ENCODE data around the gene ZNRD2. TPM values are rescaled to one million over a fixed set of nuclear protein-coding genes. Genes with fewer than 3 reads are reported as not detected.
A peak's percentile ranks its signal among the peaks of the same experiment; 100 is the strongest.

The ZNRD2 gene
- total RNA-seq, 4 donors from 2014 or later = 16.5 to 25.7 (median 25.4) TPM

DNA sequence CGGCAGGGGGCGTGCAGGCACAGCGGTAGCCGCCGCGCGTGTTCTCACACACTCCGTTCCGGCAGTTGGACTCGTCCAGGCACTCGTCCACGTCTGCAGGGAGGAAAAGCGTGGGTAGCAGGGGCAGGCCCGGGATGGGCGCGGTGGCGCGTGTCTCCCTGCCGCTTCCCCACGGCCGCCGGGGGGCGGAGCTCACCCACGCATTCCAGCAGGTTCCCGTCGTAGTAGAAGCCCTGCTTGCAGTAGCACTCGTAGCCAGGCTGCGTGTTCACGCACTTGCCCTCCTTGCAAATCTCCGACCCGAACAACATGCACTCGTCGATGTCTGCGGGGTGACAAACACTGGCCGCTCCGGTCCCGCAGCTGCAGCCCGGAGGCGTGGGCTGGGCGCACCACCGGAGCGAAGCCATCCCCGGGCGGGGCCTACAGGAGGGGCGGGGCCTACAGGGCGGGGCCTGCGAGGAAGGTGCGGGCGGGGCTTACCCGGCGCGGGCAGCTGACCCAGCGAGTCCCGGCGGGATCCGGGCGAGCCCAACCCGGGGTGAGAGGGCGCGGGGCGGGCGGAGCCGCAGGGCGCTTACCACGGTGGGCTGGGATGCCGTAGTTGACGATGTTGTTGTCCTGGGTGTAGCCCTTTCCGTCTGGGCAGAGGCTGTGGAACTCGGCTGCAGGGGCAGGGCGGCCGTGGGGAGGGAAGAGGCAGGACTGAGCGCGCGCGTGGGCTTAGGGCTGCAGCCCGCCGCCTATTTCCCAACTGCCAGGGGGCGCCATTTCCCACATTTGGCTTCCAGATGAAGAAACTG, 29.8 kb upstream of the ZNRD2 start:
- Histone ChIP-seq H3K36me3 (peaks cover 0 to 46% (median 0%) of the 10 kb centered on the region in 3 donors), H3K27ac (peak overlapping the region; percentile 86 to 96 (median 93)), H3K4me3 (peak overlapping the region; percentile 44 to 69 (median 61)), H3K9me3 (no peaks in the 10 kb centered on the region), H3K27me3 (no peaks in the 10 kb centered on the region), H3K4me1 (peaks cover 5 to 25% (median 13%) of the 10 kb centered on the region in 4 donors)
- peak; percentile 91 to 97 (median 96) for DNase-seq
- peak in 1 of 2 donors; percentile 21 for TF ChIP-seq POLR2A (IDR thresholded peaks at IDR 0.05)
- TF ChIP-seq, protein P1, sequence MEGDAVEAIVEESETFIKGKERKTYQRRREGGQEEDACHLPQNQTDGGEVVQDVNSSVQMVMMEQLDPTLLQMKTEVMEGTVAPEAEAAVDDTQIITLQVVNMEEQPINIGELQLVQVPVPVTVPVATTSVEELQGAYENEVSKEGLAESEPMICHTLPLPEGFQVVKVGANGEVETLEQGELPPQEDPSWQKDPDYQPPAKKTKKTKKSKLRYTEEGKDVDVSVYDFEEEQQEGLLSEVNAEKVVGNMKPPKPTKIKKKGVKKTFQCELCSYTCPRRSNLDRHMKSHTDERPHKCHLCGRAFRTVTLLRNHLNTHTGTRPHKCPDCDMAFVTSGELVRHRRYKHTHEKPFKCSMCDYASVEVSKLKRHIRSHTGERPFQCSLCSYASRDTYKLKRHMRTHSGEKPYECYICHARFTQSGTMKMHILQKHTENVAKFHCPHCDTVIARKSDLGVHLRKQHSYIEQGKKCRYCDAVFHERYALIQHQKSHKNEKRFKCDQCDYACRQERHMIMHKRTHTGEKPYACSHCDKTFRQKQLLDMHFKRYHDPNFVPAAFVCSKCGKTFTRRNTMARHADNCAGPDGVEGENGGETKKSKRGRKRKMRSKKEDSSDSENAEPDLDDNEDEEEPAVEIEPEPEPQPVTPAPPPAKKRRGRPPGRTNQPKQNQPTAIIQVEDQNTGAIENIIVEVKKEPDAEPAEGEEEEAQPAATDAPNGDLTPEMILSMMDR (IDR thresholded peaks at IDR 0.05) = peak; percentile 85 to 96 (median 92)

DNA sequence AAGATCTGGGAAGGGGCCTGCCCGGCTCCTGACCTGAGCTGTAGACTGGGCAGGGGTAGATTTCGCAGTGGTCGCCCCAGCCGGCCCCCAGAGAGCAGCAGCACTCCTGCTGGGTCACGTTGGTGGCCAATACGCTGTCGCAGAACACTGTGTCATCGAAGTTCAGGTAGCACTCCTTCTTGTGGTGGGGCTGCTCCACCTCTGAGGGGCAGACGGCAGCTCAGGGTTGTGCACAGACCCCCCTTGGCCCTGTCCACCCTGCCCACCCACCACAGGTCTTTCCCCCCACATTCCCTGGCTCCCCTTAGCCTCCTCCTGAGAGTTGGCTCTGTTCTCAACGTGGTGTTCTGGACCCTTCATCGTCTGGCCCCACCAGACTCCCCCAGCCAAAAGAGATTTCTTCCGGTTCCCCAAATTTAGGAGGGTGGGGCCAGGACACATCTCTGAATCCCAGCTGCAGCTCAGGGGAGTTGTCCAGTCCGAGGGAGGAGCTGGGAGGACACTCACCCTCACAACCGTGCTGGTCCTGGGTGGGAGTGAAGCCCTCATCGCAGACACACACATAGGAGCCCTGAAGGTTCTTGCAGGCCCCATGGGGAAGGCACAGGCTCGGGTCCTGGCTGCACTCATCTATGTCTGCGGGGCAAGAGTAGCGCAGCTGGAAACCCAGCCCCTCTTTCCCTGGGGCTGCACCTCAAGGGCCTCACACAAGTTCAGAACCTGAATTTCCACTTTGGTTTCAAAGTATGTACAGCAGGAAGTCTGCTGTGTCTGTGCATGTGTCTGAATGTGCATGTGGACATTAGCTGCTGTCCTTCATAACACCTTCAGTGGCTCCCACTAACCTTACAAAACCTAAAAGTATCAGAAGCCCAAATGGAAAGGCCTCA, 28.9 kb upstream of the ZNRD2 start:
- H3K9me3 ChIP-seq = no peaks in the 10 kb centered on the region
- H3K4me3 ChIP-seq = peak overlapping the region; percentile 44 to 69 (median 61)
- no peaks in the 10 kb centered on the region for H3K27me3 ChIP-seq
- H3K4me1 ChIP-seq = peaks cover 5 to 25% (median 15%) of the 10 kb centered on the region in 4 donors
- peaks cover 0 to 38% (median 0%) of the 10 kb centered on the region in 3 donors for H3K36me3 ChIP-seq
- H3K27ac ChIP-seq = peak overlapping the region; percentile 86 to 96 (median 93)
- no peak for DNase-seq
- TF ChIP-seq, protein P1 (IDR thresholded peaks at IDR 0.05) = no peak
- TF ChIP-seq POLR2A (IDR thresholded peaks at IDR 0.05) = no peak

DNA sequence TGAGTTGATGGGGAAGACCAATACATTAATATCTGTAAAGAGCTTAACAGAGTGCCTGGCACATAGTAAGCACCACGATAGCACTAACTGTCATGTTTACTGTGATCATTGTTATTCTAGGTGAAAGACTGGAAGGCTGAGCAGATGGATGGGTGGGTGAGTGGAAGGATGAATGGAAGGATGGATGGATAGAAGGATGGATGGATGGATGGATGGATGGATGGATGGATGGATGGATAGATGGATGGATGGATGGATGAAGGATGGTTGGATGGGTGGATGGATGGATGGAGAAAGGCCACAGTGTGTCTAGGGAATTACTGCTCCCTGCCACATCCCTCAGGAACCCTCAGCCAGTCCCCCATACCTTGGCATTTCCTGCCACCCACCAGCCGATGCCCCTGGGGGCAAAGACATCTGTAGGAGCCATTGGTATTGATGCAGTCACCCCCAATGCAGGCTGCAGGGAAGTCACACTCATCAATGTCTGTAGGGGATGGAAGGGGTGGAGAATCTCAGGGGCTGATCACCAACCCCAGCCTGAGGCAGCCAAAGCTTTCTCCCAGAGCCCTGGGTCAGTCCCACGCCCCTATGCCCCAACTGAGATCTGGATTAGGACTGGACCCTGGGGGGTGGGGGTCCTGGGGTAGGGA, 27.4 kb upstream of the ZNRD2 start:
- Histone ChIP-seq H3K4me1 (peaks cover 5 to 37% (median 19%) of the 10 kb centered on the region in 4 donors), H3K9me3 (no peaks in the 10 kb centered on the region), H3K36me3 (peaks cover 0 to 30% (median 0%) of the 10 kb centered on the region in 3 donors), H3K27ac (no peak overlapping the region), H3K27me3 (no peaks in the 10 kb centered on the region), H3K4me3 (no peak overlapping the region)
- TF ChIP-seq, protein P1 (IDR thresholded peaks at IDR 0.05) = no peak
- no peak for TF ChIP-seq POLR2A (IDR thresholded peaks at IDR 0.05)
- DNase-seq = no peak

DNA sequence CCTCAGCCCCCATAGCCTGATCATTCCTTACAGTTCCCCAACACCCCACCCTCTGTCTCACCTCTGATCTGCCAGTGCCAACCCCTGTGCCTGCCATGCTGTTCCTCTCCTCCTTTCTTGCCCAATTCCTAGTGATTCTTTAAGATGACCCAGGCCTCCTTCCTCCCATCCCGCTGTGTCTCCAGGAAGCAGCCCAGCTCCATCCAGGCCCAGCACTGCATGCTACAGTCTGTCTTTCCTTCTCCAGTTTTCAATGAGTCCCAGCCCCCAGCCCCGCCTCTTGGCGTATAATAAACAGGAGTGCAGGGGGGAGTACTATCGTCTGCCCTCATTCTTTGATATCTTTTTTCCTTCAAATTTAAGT, 24.4 kb upstream of the ZNRD2 start:
- peaks cover 5 to 23% (median 15%) of the 10 kb centered on the region in 4 donors for H3K4me1 ChIP-seq
- TF ChIP-seq POLR2A (IDR thresholded peaks at IDR 0.05) = no peak
- TF ChIP-seq, protein P1 (IDR thresholded peaks at IDR 0.05) = no peak
- peaks cover 0 to 13% (median 0%) of the 10 kb centered on the region in 3 donors for H3K36me3 ChIP-seq
- H3K27ac ChIP-seq = peak overlapping the region; percentile 77 to 89 (median 82)
- H3K27me3 ChIP-seq = no peaks in the 10 kb centered on the region
- H3K4me3 ChIP-seq = peak overlapping the region in 3 of 4 donors; percentile 29 to 60 (median 59)
- no peaks in the 10 kb centered on the region for H3K9me3 ChIP-seq
- DNase-seq = peak in 1 of 3 donors; percentile 51
